HuH-7 (cell line): ENCODE results near the gene TCF12.

Experiments
- DNase-seq: peaks from one replicate; pipeline ENCODE4 v3.0.0; 2011; ENCODE audit warnings: low spot score

Gene TCF12

DNA sequence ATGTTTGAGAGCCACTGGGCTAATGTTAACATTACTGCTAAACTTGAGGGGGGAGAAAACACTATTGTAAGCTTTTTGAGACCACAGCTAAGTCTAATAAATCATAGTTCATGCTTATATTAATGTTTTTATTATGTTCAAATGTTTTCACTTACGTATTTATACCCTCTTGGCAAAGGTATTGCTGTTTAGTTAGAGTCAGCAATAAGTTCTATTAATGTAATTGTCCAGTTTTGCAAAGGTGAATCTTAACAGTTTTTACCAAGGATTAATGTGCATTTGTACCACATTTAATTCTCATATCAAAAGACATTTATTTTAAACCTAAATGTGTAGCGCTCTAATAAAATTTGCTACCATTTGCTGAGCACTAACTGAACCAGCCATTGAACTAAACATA, 251.2 kb downstream of the TCF12 start:
- no peak for DNase-seq

DNA sequence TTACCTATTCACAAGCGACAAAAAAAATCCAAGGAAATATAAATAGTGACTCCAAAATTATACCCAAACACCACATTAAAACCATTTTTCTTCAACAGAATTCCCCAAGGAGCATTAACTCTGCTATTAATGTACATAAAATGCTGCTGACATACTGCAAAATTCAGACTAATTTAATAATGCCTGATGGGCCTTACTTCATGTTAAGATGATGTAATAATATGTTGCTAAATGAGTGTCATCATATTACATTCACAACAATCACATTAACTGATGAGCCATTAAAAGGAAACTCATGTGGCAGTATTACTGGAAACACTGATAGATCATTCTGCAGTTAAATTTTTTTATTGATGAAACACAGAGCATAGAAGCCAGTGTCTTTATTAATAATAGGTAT, 253.0 kb downstream of the TCF12 start:
- DNase-seq, result no peak

DNA sequence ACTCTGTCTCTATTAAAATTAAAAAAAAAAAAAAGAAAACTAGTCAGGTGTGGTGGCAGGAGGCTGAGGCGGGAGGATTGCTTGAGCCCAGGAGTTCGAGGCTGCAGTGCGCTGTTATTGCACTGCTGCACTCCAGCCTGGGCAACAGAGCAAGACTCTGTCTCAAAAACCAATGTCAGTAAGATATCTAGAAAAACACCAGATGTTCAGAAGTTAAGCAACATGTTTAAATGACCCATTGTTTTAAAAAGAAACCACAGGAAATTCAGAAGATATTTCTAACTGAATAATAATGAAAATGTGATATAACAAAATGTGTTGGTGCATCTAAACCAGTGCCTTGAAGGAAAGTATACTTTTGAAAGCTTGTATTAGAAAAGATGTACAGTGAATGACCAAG, 254.5 kb downstream of the TCF12 start:
- DNase-seq, result no peak

DNA sequence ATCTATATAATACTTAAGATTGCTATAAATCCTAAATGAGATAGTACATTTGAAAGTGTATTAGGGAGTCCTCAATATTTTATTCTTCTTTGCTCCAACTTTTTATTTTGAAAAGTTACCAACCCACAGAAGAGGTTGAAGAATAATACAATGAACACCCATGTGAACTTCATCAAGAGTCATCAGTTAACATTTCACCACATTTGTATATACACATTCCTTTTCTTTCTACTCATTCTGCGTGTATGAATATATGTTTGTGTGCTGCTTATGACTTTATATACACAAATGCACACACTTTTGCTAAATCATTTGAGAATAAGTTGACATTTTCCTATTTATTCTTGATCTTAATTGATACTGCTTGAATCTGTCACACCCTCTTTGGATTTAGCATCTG, 264.6 kb downstream of the TCF12 start:
- no peak for DNase-seq

DNA sequence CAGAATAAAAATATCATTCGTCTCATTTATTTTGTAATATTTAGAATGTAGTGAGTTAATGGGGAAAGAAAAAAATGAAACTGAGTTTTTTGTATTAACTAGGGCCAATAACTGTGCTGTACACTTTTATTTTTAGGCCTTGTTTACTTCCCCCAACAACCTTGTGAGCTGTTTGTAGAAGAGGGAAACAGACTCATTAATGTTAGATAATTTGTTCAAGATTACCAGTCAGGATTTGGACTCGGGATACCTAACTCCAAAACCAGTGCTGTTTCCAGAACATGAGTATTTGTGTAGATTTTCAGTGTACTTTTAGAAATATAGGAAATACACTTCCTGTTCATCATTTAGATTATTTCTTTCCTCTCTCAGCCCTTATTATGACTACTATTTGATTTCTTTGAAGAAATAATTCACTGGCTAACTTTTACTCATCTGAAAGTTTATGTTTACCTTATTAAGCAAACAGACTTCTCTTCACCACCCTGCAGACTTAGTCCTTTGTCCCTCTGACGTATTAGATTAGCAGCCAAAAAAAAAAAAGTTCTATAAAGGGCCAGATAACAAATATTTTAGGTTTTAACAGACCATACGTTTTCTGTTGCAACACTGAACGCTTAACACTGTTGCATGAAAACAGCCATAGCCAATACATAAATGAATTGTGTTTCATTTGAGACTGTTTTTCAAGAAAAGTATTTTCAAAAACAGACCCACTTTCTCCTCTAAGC, 265.3 kb downstream of the TCF12 start:
- DNase-seq, result no peak

DNA sequence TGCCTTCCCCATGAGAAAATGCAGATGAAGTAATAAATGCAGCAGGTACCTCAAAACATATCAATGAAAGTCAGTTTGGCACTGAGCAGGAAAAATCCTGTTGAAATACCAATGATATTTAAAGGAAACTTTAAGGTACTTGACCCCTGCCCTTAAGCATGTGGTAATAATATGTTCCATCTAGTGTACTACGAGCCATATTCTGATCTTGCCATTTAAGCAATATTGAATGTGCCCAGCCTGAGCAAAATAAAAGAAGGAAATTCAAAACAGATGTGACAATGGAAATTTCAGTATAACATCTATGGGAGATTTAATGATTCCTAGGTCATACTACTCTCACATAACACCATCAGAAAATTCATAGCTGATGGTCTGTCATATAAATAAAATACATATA, 266.1 kb downstream of the TCF12 start:
- no peak for DNase-seq

DNA sequence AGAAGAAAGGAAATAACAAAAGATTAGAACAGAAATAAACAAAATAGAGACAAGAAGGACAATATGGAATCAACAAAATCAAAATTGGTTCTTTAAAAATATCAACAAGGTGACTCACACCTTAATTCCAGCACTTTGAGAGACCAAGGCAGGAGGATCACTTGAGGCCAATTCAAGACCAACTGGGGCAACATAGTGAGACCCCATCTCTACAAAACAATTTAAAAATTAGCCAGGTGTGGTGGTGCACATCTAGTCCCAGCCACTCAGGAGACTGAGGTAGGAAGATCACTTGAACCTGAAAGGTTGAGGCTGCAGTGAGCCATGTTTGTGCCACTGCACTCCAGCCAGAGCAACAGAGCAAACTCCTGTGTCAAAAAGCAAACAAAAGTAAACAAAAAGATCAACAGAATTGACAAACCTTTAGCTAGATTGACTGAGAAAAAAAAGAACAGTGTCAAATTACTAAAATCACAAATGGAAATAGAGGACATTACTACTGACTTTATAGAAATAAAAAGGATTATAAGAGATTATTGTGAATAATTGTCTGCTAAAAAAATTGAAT, 267.1 kb downstream of the TCF12 start:
- DNase-seq, result no peak

DNA sequence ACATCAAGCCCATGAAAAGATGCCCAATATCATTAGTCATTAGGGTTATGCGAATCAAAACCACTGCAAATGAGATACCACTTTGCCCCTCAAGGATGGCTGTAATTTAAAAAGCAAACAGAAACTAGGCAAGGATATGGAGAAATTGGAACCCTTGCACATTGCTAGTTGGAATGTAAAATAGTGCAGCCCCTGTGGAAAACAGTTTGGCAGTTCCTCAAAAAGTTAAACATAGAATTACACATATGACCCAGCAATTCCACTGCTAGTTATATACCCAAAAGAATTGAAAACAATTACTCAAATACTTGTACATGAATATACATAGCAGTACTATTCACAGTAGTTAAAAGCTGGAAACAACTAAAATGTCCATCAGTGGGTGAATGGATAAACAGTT, 271.0 kb downstream of the TCF12 start:
- DNase-seq, result no peak

DNA sequence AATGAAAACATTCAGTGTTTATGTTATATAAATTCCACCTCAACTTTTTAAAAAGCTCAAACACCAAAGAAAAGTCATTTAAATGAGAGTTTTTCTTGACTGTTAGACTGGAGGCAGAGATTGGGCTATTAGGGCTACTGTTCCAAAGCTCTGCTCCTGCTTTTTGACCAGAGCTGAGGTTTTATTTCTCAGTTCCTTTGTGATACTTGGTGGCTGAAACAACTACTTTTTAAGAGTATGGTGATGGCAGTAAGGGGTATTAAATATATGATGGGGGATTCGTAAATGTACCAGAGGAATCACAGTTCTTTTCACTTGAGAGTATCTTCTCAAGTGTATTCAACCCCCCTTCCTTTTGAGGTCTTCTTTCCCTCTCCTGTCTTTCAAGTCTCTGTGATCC, 271.8 kb downstream of the TCF12 start:
- no peak for DNase-seq

DNA sequence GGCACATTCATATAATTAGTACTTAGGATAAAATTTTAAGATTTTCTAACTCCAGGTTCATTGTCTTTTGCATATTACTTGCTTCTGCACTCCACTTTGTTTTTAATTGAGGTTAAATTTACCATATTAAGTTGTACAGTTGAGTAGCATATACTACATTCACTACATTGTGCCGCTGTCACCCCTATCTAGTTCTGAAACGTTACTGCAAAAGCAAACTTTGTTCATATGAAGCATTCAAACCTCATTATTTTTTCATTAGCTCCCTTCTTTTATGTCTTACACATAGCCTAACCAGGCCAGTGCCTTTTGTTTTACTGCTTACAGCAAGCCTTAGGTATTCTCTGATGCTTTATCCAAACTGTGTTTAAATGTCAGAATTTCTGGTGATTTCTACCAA, 274.7 kb downstream of the TCF12 start:
- DNase-seq, result no peak

DNA sequence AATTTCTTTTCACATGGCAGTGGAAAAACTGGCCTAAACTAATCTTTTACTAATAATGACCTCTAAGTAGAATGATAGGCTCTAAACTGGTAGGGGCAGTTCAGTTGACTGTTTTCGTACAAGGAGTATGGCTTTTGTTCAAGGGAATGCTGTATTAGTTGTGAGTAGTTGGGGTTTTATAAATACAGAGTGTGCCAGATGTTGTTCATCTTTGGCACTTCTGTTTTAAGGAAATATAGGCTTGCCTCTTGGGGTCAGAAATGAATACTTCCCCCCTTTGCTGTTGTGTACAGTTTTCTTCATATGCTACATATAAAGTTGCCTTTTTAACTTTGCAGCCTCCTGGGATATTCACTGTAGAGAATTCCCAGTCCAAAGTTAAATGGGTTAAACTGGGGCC, 276.9 kb downstream of the TCF12 start:
- DNase-seq, result no peak

DNA sequence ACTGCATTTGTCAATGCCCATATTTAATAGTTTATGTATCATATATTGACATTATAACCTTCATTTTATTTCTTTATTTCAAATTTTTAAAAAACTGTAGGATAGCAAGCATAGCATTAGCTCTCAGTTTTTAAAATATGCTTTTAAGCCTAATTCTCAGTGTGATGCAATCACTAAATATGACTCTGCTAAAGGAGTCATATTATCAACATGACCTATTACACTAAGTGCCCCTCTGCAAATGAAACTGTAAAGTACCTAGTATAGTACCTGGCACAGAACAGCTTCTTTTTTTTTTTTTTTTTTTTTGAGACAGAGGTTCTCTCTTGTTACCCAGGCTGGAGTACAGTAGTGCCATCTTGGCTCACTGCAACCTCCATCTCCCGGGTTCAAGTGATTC, 278.4 kb downstream of the TCF12 start:
- DNase-seq, result no peak

DNA sequence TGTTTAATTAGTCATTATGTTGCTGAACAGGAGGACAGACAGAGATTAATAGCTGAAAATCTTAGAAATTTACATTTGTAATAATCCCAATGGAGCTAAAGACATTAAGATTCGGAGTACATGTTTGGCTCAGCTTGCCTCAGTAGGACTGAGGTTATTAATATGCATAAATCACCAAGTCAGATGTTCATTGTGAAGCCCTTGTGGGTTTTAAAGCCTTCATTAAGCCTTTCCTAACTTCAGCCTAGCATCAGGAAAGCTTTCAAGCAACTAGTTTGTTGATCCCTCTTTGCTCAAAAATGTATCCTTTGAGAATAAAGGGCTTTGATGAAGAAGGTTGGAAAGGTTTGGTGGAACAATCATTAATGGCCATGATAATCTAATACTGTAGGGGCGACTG, 279.7 kb downstream of the TCF12 start:
- no peak for DNase-seq

DNA sequence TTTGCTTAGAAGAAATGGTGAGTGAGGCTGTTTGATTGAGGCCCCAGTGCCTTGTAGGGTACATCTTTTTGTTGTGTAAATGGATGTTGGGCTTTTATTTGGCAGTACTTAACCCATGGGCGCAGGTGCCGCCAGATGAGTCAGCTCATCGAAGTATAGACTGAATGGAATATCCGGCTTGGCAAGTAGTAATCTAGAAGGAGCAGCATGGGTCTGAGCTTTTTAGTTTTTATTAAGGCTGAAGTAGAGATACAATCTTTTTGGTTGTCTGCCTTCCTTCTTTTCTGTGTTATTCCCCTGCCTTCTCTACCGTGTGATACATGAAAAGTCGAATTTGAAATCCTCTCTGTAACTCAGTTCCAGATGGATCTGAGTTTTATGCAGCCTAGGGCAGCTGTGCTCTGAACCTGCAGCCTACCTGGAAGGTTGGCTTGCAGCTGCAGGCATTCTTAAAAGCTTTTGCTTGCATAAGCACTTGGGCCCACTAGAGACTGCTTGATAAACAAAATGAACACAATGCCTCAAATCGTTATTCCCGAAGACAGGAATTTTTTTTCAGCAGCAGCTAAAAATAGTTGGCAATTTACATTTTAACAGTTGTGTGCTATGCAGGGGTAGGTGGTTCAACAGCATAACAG, 280.3 kb downstream of the TCF12 start:
- DNase-seq, result no peak

DNA sequence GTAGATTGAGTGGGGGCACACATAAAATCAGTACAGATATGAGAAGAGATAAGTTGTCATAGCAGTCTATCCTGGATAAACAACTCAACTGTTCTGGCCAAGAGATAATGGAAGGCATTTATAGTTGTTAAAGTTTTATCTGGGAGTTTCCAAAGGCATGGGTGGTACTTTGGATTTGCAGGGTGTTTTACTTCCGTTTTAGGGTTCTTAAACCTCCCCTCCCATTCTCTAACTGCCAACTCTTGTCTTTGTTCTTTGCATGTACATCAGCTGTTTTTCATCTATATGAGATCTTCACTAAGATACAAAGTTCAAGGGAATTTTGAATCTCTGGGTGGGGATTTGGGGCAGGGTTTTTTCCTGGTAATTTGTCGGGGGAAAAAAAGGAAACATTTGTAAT, 283.1 kb downstream of the TCF12 start:
- DNase-seq, result no peak

DNA sequence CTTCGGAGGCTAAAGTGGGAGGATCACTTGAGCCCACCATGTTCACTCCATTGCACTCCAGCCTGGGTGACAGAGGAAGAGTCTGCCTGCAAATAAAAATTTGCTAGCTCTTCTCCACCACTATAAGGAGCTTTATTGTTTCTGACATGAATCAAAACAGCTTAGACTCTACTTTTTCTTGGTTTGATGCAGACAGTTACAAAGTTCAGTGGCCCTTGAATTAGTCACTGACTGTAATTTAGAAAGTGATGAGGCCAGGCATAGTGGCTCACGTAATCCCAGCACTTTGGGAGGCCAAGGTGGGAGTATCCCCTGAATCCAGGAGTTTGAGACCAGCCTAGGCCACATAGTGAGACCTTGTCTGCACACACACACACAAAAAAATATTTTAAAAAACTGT, 285.5 kb downstream of the TCF12 start:
- DNase-seq, result no peak

DNA sequence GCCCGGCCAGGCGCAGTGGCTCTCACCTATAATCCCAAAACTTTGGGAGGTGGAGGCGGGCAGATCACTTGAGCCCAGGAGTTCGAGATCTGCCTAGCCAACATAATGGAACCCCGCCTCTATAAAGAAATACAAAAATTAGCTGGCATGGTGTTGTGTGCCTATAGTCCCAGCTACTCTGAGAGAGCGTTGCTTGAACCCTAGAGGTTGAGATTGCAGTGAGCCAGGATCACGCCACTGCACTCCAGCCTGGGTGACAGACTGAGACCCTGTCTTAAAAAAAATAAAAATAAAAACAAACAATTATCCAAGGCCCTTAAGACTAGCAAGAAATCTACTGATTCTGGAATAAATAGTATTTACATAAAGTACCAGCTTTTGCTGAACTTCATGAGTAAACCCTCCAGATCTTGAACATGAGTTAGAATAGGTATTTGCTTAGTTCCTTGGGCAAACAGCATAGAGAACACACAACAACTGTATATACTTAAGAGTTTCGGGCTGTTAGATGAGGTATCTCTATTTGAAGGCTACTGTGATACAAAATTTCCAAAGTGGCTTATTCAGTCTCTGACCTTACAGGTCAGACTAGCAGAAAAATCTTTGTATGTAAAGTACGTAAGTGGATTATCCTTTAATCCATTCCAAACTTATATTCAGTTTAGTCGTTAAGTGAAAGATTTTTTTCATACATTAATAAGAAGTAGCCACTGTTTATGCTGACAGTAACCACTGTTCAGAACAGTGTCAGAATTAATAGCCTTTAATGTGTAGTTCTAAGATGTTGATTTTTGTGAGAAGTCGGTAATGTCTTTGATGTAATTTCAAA, 286.8 kb downstream of the TCF12 start:
- DNase-seq, result no peak

DNA sequence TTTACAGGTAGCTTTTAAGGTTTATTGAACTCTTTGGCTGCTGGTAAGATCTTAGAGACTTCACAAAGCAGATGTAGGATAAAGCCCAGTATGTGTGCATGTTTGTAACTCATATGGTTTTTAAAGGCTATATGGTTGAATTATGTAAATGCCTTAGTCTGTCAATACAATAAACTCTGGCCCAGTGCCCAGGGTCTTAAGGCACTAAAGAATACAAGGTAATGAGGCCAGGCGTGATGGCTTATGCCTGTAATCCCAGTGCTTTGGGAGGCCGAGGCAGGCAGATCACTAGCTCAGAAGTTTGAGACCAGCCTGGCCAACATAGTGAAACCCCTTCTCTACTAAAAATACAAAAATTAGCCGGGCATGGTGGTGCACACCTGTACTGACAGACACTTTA, 287.6 kb downstream of the TCF12 start:
- DNase-seq, result no peak

DNA sequence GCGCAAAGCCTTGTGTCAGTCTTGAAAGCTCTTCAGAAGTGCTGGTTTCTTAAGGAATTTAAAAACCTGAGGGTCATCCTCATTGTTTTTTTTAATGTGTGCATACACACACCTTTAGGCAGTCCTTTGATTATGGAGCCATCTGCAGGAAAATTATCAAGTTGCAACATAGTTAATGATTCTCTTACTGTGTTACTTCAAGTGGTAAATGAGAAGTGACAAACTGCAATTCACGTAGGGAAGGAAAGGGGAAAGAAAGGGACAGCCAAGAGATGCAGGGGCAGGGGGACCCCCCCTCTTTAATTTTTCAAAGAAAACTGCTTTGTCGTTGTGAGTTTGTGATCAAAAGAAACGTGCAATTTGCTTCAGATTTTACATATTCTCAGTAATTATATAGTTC, 295.4 kb downstream of the TCF12 start:
- no peak for DNase-seq

DNA sequence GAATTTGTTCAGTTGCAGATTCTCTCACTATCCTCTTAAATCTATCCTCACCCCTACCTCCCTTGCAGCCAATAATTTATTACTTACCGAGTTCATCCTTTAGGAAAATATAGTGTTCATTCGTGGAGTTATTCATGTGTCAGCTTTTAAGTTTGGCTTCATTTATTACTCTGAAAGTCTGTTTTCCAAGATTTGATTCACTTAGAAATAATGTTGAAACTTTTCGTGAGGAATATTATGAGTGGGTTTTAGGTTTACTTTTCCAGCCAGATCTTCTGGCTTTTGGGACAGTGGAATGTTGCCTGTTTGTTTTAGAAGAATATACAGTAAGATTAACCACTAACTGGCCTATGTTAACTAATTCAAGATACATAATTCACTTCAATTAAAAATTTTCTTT, 296.9 kb downstream of the TCF12 start:
- DNase-seq, result no peak

DNA sequence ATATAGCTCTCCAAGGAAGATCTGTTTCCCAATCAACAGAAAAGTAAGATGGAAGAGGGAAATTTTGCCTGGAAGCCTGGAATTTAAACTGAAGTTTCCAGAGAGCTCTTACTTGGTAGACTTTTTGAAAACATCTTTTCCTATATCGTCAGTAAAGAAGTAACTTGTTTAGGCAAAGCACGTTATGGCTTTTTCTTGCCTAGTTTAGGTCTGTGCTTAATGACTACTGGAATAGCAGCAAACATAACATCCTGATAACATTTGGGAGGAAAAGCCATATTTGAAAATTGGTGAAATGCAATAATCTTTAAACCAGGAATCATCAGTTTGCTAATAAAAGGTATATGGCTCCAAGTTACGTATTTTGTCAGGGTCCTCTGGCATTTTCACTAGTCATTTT, 297.4 kb downstream of the TCF12 start:
- no peak for DNase-seq

DNA sequence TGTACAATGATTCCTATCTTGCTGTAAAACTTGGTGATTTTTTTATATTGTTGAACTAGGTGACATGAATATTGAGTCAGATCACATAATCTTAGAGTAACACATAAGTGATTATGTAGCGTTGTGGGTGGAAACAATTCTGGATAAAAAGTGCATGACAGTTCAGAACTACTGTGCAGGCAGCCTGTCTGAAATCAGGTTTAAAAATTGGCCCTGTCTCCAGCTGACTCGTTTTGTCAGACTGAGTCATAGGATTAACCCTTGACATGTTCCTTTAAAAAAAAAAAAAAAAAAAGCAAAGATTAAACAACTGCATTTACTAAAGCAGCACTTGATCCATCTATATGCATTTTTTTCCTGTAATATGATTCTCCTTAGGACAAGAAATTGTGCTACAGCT, 297.8 kb downstream of the TCF12 start:
- no peak for DNase-seq
